ENCODE measurements around the gene GPAT3.
A peak's percentile ranks its signal among the peaks of the same experiment; 100 is the strongest.
"Not testable (repeated sequence)": the region's sequence is repeated elsewhere in the genome, so short reads cannot be mapped to it uniquely, and the experiment has no call there.

GPAT3 gene

DNA sequence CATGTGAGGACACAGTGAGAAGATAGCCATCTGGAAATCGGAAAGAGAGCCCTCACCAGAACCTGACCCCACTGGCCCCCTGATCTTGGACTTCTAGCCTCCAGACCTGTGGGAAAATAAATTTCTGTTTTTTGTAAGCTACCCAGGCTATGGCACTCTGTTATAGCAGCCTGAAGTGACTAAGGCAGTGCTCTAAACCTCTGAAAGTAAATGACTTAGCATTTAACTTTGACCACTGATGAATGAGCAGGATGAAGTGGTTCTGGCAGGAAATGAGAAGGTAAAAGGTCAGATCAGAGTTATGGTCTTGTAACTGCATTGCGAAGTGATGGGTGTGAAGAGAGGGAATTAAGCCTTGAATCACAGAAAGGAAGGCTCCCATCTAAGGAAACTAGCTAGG is 17.0 kb downstream of the GPAT3 start:
- no peak for DNase-seq

DNA sequence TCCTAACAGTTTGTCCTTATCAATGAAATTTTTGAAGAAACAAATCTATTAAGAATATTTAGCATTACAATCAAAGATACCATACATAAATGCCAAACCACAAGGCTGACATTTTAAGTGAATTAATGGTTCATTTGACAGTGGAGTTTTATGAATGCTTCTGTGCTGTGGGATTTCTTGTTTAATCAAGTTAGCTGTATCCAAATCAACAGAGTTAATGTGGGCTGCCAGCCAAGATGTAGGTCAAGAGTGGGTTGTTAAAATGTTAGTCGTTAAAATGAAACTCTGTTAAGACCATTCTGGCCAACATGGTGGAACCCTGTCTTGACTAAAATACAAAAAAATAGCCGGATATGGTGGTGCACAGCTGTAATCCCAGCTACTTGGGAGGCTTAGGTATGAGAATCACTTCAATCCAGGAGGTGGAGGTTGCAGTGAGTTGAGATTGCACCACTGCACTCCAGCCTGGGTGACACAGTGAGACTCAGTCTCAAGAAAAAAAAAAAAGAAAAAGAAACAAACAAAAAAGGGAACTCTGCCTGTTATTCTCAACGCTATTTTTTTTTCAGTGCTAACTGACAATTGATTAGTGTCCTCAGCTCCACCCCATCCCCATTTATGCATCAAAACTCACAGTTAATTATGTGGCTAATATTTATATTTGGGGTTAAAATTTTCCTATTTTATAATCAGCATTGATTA is 20.2 kb downstream of the GPAT3 start:
- no peak for DNase-seq

DNA sequence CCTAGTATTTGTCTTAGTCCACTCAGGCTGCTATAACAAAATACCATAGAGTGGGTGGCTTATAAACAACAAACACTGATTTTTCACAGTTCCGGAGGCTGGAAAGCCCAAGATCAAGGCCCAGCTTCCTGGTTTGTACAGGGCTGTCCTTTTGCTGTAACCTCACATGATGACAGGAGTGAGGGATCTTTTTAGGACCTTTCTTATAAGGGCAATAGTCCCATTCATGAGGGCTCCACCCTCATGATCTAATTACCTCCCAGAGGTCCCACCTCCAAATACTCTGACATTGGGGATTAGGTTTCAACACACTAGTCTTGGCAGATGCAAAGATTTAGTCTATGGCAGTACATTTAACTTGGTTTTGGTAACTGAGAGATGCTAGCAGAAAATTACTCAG is 20.9 kb downstream of the GPAT3 start:
- no peak for DNase-seq

DNA sequence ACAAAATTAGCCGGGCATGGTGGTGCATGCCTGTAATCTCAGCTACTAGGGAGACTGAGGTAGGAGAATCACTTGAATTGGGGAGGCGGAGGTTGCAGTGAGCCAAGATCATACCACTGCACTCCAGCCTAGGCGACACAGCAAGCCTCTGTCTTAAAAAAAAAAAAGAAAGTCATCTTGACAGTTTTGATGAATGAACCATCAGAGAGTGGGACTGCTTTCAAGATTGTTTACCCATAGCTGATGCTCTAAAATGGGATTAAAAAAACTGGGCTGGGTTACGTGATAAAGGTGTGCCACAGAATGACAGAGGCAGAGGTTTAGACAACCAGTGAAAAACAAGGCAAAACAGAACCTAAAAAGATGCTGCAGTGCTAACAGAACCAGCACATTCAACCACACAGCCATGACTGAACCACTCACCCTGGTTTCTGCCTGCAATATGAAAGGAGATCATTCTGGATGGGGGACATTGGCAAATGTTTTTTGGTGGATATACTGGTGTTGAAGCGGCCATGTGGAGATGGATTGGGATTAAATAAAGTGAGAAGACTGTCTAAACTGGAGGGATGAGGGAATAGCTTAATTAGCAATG is 22.2 kb downstream of the GPAT3 start:
- DNase-seq = no peak

DNA sequence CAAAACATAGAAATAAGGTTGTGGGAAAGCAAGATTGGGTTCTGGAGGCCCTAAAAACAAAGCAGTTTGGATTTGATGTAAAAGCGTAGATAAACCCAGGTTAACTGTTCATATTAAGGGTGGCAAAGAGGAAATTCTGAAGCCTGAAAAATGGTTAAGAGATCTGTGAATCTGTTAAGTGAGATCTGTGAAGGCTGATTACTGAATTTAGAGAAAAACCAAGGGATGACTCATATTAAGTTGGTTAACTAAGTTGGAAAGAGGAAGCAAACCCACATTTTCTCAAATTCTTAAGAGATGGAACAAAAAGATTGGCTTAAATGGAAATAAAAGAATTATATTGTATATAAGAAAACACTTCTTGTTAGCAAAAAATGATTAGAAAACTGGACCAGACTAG is 22.8 kb downstream of the GPAT3 start:
- DNase-seq = no peak

DNA sequence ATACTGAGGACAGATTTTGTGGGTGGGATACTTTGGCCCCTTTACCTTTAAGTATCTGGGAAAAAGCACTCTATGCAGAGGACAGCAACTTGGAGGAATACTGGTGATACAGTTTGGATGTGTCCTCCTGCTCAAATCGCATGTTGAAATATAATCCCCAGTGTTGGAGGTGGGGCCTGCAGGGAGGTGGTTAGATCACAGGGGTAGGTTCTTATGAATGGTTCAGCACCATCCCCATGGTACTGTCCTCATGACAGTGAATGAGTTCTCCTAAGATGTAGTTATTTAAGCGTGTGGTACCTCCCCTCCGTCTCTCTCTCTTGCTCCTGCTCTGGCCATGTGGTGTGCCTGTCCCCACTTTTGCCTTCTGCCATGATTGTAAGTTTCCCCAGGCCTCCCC is 24.6 kb downstream of the GPAT3 start:
- no peak for DNase-seq

DNA sequence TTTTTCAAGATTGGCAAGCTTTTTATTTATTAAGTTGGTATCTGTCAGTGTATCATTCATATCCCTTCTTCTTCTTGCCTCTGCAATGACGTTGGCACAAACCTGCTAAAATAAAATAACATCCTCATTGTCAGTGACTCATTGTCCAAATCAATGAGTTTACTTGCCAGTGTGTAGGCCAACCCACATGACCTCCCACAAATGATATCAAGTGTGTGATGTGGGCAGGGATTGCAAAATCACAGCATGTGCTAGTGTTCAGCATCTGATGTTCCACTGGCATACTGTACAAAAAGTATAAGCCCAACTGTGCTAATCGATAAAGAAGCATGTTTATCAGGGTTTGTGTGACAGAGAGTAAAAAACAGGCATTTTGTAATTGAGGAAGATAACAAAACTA is 25.5 kb downstream of the GPAT3 start:
- peak; percentile 28 for DNase-seq

DNA sequence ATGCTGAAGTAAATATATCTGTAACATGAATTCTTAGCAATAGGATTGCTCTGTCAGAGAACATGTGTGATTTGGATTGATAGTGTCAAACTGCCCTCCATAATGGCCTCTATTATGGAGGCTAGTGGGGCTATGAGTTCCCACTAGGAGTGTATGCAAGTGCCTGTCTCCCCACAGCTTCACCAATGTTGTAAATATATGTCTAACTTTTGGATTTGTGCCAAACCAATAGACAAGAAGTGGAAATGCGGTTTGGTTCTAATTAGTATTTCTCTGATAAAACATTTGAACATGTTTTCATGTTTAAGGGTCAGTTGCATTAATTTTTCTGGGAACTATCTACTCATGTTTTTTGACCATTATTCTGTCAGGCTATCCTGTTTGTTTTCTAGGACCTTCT is 28.1 kb downstream of the GPAT3 start:
- no peak for DNase-seq

DNA sequence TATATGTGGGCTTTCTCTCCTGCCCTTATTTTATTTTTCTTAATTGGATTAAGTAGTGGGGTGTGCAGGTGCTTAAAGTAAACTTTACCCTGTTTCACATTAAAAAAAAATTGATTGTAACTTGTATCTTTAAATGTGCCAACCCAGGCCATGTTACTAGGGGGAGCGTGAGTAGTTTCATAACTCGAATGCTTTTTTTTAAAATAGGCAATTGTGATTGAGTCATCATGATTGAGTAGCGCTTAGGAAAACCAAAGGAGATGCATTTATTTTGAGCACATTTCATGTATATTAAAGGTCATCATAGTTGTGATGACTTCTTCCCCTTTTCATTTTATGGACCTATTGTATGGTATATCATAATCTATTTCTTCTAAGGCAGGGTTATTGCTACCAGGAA is 32.2 kb downstream of the GPAT3 start:
- no peak for DNase-seq

DNA sequence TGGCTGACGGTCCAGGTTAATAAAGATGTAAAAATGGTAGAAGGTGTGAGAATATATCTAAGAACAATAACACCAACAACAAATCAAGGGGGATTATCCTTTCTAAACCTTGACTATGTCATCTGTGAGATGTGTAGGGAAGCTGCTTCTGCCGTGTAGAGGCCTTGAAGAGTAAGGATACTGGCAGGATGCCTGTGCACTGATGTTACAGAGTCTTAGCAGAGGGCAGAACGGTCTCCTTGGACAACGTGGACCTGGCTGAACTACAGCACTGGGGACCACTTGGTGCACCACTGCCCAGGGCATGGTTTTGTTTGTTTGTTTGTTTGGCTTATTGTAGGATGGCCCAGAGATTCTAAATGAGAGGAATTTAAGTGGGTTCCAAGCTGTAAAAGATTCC is 33.5 kb downstream of the GPAT3 start:
- DNase-seq = no peak

DNA sequence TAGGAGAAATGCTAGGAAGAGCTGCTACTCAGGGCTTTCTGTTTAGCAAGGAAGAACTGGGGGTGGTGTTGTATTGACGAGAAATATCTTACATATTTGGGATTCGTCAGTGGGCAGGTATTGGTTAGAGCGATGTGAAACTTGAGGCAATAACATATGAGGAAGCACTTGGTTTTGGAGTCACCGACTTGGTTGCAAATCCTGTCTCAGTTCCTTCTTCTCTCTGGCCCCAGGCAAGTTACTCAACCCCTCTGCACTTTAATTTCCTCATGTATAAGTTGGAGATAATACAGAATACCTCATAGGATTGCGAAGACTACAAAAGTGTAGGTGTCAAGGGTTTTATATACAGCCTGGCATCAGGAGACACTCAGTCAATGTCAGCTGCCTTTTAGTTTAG is 34.1 kb downstream of the GPAT3 start:
- DNase-seq = peak; percentile 32

DNA sequence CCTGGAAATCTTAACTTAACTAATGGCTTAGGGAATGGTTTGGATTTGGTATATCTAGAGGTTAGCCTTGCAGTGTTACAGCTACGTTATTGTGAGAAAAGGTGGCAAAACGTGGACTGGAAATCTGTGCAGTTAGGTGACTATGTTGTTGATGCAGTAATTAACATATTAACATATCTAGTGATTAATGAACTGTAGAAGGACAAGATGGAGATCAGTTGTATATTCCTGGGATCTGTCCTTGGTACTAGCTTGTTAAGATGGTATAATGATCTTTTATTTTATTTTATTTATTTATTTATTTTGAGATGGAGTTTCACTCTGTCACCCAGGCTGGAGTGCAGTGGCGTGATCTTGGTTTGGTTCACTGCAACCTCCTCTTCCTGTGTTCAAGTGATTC is 36.9 kb downstream of the GPAT3 start:
- no peak for DNase-seq

DNA sequence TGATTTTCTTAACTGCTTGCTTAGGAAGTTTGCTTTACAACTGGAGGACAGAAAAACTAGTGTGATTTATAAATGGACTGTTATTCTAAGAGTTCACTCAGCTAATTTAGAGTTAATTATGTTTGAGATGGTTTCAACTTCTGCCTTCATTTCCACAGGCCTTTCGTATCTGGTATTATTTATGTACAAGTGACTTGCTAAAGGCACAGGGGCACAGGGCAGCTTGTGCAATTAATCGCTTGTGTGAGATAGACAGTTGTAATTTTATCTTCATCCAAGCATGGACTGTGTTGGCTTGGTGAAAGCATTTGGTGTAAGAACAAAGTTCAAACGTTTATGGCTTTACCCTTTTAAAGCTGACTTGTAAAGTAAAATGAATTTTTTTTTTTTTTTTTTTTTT is 38.3 kb downstream of the GPAT3 start:
- DNase-seq = no peak

DNA sequence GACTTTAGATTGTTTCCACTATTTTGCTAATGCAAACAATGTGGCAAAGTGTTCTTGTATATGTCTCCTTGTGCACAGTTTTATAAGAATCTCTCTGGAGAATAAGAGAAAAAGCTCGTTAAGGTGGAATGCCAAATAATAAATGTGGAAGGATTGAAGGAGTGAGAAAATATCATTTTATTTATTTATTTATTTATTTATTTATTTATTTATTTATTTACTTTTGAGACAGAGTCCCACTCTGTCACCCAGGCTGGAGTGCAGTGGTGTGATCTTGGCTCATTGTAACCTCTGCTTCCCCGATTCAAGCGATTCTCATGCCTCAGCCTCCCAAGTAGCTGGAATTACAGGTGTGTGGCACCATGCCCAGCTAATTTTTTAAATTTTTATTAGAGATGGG is 40.3 kb downstream of the GPAT3 start:
- not testable (repeated sequence) for DNase-seq

DNA sequence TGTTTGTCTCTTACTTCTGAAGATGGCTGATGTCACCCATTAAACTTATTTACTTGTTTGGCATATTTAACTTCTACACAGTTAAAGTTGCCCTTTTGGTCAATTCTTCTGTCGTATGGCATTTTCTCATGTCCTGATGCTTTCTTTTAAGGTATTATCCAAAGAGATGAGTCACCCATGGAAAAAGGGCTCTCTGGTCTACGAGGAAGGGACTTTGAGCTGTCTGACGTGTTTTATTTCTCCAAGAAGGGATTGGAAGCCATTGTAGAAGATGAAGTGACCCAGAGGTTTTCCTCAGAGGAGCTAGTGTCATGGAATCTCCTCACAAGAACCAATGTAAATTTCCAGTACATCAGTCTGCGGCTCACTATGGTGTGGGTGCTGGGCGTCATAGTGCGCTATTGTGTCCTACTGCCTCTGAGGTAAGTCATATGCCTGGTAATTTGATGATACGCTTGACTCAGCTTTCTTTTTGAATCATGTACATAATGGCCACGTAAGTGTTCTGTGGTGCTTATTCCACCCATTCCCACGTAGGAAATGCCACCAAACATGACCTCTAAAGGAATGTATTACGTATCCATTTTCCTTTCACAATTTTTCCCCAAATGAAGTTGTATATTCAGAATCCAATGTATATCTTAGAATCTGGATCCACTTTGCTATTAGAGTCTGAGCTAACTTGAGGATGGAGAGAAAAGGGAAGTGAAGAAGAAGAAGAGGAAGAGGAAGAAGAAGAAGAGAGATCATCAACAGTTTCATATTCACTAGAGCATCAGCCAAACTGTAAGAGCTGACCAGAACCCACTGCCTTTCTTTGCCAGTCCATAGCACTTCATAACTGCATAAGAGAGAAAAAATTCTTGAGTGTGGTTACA is 45.7 kb downstream of the GPAT3 start:
- DNase-seq = no peak

DNA sequence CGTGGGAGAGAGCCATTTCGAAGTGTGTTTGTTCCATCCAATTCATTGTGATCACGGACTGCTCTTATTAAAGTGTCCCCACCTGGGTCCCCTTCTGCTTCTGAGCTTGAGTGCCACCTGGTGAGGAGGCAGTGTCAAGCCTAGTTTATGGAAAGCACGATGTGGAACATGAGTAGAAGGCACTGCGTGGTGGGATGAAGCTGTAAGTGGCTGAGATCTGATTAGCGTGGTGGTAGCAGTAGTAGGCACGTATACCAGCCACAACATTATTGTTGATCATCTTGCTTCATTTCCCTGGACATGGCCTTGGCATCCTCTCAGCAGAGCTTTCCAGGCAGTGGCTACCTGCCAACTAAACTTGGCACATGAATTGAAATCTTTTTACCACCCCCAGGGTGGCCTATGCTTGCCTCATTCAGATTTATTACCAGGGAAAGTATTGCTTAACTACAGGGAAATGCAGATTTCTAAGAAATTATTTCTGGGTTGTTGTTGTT is 46.4 kb downstream of the GPAT3 start:
- DNase-seq = peak; percentile 32

DNA sequence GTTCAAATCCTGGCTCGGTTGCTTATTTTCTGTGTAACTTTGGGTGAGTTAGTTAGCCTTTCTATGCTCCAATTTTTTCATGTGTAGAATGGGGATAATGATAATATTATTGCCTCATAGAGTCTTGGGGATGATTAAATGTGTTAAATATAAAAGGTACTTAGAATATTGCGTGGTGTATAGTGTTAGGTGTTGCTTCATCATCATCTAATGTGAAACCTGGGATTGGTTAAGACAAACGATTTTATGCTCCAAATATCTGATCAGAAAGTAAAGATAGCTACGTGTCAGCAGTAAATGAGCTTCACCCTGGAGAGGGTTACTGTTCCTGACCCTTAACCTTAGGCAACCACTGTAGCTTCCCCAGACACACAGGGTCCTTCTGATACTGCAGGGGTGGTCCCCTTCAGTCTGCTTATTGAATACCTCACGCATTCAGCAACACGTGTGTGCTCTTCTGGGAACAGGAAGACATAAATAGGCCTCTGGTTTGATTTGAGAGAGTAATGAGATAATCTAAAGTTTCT is 50.1 kb downstream of the GPAT3 start:
- no peak for DNase-seq

DNA sequence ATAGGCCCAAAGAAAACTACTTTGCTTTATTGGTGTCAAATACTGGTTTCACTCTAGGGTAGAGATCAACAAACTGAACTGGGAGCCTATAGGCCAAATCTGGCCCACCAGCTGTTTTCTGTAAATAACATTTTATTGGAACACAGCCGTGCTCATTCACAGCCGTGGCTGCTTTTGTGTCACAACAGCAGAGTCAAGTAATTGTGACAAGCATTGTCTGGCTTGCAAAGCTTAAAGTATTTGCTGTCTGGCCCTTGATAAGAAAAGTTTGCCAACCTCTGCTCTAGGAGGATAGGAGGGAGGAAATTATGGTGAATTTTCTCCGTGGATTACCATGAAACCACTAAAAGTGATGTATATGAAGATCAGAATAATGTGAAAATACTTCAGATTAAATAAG is 53.4 kb downstream of the GPAT3 start:
- no peak for DNase-seq

DNA sequence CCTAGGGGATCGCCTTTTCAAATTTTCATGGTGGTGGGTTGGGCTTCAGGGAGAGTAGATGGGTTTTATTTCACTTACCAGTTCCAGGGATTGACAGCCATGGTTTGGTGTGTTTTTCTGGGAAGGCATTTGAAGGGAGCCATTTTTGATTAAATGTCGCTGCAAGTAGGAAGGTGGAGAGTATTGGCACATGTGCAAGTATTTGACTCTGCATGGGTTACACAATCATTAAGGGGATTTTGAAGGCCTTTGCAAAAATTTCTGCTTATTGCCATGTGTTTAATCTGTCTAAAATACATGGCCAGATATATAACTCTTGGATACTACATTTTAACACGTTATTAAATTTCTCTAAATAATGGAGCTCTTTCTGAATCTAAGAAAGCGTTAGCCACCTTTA is 55.1 kb downstream of the GPAT3 start:
- DNase-seq = no peak

DNA sequence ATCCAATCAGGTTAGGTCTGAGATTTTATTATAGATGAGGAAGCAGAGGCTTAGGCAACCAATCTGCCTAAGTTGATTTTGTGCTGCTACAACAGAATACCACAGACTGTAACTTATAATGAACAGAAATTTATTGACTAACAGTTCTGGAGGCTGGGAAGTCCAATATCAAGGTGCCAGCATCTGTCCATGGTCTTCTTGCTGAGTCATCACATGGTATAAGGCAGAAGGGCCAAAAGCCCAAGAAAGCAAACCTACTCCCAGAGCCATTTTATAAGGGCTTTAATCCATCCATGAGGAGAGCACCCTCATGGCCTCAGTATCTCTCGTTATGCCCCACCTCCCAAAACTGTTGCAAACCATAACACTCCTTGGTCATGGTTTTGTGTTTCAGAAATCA is 55.8 kb downstream of the GPAT3 start:
- no peak for DNase-seq

DNA sequence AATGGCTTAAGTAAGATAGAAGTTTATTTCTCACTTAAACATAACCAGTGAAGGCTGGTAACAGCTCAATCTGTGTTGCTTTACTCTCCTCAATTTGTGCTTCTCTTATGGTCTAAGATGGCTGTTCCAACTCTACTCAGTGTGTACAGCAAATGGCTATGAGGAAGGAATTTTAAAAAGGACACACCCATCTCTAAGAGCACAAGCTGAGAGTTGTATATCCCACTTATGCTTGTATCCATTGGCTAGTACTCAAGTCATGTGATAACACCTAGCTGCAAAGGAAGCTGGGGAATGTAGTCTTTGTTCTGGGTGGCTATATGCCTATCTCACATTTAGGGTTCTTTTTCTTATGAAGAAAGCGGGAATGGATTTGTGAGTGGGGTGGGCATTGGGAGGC is 63.3 kb downstream of the GPAT3 start:
- no peak for DNase-seq

DNA sequence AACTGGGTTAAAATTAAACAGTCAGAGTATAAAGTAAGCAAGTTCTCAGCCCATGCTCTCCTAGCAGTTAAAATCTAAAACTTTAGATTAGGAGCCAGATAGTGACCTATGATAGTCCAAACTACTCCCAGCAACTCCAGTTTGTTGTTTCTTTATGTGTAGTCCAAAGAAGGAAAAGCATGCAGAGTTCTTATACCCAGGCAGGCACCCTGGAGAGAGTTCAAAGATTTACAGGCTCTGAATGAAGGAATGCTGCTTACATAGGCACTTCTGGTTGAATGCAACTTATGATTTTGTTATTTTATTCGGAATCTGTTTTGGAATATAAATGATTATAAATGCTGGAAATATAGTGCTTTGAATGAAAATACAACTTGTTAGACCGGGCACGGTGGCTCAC is 67.2 kb downstream of the GPAT3 start:
- DNase-seq = no peak

DNA sequence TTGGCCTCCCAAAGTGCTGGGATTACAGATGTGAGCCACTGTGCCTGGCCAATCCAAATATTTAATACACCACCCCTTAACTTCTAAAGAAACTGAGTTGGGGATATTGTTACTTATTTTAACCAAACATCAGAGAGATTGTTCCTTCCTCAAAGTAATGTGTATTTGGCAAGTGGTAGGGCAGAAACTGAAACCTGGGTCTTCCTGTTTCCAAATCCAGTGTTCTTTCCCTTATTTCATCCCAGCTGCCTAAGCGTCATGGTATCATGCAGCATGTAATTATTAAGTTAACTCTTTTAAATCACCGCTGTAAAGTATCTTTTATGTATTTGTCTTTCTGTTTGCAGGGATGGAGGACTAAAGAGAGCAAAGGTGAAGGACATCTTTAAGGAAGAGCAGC is 68.4 kb downstream of the GPAT3 start:
- DNase-seq = no peak

DNA sequence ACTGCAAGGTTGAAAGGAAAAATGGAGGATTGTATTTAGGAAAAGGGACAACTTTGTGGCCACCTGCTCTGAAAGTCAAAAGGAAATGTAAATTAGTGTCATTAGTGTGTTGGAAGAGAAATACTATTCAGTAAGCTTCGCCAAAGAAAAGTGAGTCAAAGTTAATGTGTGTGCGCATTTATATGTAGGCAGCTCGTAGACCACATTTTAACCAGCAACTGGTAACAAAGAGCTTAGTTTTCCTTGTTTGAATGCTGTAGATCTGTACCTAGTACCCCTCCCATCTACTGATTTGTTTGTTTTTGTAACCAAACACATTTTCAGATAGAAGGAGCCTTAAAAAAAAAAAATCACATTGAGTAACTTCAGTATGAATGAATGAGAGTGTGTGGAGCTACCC is 69.3 kb downstream of the GPAT3 start:
- DNase-seq = no peak

All from T1000 (cell line).